Brain microvascular endothelial cell (primary cell): ENCODE results near the gene SPSB1.

Experiments
- DNase-seq: peaks from one replicate; pipeline ENCODE4 v3.0.0-alpha.2; 2020
- H3K27ac ChIP-seq: fragments of 250-450 bp; sonication (Bioruptor Pico); 2 replicates; pipeline ENCODE4 v1.5.1; 2020; ENCODE audit warnings: mild to moderate bottlenecking, moderate library complexity
- H3K27me3 ChIP-seq: fragments of 250-450 bp; sonication (Bioruptor Pico); replicated peaks from 2 replicates; pipeline ENCODE4 v1.5.1; 2020; ENCODE audit warnings: mild to moderate bottlenecking
- H3K36me3 ChIP-seq: fragments of 250-450 bp; sonication (Bioruptor Pico); replicated peaks from 2 replicates; pipeline ENCODE4 v1.5.1; 2020; ENCODE audit warnings: mild to moderate bottlenecking
- H3K4me3 ChIP-seq: 2 replicates; pipeline ENCODE4 v1.5.1; 2011; ENCODE audit warnings: low read depth, mild to moderate bottlenecking, control low read depth, low read length, moderate library complexity
- in situ Hi-C: cut with HindIII; loops from 2 replicates; pipeline ENCODE4 v1.10.0; 2017; ENCODE audit warnings: low sequenced_read_pairs, low pct_ligation_motif_present
- TF ChIP-seq, protein P1 (sequence below): IDR thresholded peaks from 2 replicates; pipeline ENCODE4 v1.5.1; 2011; ENCODE audit warnings: low read depth, mild to moderate bottlenecking, moderate library complexity, low read length, control low read depth, inconsistent platforms; ENCODE audit errors: missing control alignments

Gene SPSB1

DNA sequence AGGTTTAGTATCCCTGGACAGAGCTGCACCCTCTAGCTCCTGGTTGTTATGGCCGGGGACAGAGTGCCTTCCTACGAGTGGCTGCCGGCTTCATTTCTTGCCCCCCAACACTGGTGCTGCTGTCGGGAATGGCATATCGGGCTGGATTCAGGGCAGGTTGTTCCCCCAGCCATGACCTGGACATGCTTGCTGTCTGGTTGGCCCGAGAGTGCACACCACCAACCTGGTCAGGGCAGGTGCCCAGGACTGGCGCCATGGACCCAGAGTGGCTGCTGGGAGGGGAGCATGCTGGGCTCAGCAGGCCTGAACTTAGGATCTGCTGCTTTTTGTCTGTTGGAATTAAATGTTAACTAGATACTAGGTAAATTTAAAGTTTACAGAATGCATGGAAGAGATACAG, 36.4 kb upstream of the SPSB1 start:
- DNase-seq: no peak
- H3K4me3 ChIP-seq: no peak overlapping the region
- H3K27ac ChIP-seq: no peak overlapping the region
- in situ Hi-C loops: no loop called here
- TF ChIP-seq, protein P1, sequence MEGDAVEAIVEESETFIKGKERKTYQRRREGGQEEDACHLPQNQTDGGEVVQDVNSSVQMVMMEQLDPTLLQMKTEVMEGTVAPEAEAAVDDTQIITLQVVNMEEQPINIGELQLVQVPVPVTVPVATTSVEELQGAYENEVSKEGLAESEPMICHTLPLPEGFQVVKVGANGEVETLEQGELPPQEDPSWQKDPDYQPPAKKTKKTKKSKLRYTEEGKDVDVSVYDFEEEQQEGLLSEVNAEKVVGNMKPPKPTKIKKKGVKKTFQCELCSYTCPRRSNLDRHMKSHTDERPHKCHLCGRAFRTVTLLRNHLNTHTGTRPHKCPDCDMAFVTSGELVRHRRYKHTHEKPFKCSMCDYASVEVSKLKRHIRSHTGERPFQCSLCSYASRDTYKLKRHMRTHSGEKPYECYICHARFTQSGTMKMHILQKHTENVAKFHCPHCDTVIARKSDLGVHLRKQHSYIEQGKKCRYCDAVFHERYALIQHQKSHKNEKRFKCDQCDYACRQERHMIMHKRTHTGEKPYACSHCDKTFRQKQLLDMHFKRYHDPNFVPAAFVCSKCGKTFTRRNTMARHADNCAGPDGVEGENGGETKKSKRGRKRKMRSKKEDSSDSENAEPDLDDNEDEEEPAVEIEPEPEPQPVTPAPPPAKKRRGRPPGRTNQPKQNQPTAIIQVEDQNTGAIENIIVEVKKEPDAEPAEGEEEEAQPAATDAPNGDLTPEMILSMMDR: no peak
- no peaks in the 10 kb centered on the region for H3K27me3 ChIP-seq
- no peaks in the 10 kb centered on the region for H3K36me3 ChIP-seq

DNA sequence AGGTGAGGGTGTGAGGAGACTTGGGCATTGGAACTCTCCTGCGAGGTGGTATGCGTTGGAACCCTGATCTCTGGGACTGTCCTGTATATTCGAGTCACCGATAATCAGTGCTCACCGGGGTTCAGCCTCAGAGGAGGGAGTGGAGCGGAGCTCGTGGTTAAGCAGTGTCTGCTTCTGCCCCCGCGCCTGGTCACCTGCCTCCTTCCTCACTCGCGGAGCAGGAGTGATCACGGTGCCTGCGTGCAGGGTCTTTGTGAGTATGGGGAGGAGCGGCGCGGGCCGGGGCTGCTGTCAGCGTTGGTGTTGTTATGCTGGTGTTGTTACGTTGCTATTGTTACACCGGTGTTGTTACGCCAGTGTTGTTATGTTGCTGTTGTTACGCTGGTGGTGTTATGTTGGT, 34.8 kb upstream of the SPSB1 start:
- no peaks in the 10 kb centered on the region for H3K36me3 ChIP-seq
- TF ChIP-seq, protein P1: no peak
- no peaks in the 10 kb centered on the region for H3K27me3 ChIP-seq
- DNase-seq: no peak
- H3K27ac ChIP-seq: no peak overlapping the region
- H3K4me3 ChIP-seq: no peak overlapping the region
- in situ Hi-C loops: no loop called here

DNA sequence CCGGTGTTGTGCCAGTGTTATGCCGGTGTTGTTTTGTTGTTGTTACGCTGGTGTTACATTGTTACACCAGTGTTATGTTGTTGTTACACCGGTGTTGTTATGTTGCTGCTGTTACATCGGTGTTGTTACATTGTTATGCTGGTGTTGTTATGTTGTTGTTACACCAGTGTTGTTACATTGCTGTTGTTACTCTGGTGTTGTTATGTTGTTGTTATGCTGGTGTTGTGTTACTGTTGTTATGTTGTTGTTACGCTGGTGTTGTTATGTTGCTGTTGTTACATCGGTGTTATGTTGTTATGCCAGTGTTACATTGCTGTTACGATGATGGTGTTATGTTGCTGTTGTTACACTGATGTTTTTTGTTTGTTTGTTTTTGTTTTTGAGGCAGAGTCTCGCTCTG, 34.1 kb upstream of the SPSB1 start:
- no peak overlapping the region for H3K27ac ChIP-seq
- in situ Hi-C loops: no loop called here

DNA sequence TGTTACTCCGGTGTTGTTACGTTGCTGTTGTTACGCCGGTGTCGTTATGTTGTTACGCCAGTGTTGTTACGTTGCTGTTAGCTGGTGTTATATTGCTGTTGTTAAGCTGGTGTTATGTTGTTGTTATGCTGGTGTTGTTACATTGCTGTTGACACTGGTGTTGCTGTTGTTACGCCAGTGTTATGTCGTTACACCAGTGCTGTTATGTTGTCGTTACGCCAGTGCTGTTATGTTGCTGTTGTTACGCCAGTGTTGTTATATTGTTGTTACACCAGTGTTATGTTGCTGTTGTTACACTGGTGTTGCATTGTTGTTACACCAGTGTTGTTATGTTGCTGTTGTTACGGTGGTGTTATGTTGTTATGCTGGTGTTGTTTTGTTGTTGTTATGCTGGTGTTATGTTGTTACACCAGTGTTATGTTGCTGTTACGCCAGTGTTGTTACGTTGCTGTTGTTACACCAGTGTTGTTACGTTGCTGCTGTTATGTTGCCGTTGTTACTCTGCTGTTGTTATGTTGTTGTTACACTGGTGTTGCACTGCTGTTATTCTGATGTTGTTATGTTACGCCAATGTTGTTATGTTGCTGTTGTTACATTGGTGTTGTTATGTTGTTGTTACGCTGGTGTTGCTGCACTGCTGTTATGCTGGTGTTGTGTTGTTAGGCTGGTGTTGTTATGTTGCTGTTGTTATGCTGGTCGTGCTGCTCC, 32.5 kb upstream of the SPSB1 start:
- peaks cover 4% of the 10 kb centered on the region for H3K36me3 ChIP-seq
- no peak overlapping the region for H3K4me3 ChIP-seq
- TF ChIP-seq, protein P1: no peak
- DNase-seq: no peak
- no peaks in the 10 kb centered on the region for H3K27me3 ChIP-seq
- no peak overlapping the region for H3K27ac ChIP-seq
- in situ Hi-C loops: no loop called here

More for the DNA sequence above, 34.1 kb upstream of the SPSB1 start:
- Histone ChIP-seq H3K27me3 (no peaks in the 10 kb centered on the region), H3K4me3 (no peak overlapping the region), H3K36me3 (no peaks in the 10 kb centered on the region)
- DNase-seq: no peak
- TF ChIP-seq, protein P1: no peak

DNA sequence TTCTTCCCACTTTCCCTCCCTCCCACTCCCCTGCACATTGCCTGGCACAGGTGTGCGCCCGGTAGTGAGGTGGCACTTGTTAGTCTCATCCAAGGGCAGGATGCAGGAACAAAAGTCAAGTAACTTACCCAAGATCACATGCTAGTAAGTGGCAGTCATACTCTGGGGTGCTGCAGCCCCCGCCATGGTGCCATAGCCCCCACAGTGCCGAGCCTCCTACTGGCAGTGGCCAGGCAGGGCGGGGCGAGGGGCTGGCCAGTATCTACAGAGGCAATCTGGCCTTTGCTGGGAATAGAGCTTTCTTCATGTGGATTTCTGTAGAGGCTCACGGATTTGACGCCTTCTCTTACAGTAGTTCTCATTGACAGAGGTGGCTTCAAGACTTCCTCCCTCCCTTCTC, 31.2 kb upstream of the SPSB1 start:
- Histone ChIP-seq H3K36me3 (peaks cover 4% of the 10 kb centered on the region), H3K27ac (no peak overlapping the region), H3K27me3 (no peaks in the 10 kb centered on the region), H3K4me3 (no peak overlapping the region)
- TF ChIP-seq, protein P1: no peak
- DNase-seq: no peak
- in situ Hi-C loops: no loop called here
